Esophagus squamous epithelium (tissue), 4 donors: ENCODE results near the gene TEX53.

Experiments
- CTCF ChIP-seq, 6 experiments: fragments of 450-650 bp in 4 of 6; fragments of 200-600 bp in 2 of 6; sonication (generic) in 2 of 6; IDR thresholded peaks; one replicate each; pipeline ENCODE4 v1.5.1; 2016 to 2019; ENCODE audit warnings: antibody characterized with exemption in 6 of 6, mild to moderate bottlenecking in 4 of 6, moderate library complexity in 4 of 6
- POLR2A ChIP-seq, 4 donors: fragments of 450-650 bp; IDR thresholded peaks; one replicate each; pipeline ENCODE4 v1.6.1; 2017; ENCODE audit warnings: antibody characterized with exemption in 4 of 4, mild to moderate bottlenecking in 4 of 4, moderate library complexity in 3 of 4

- TF ChIP-seq CTCF (IDR thresholded peaks at IDR 0.05) (no peak), POLR2A (IDR thresholded peaks at IDR 0.05) (no peak)
Measured at GRCh38 chr9:114638404-114638803, 19.2 kb downstream of the TEX53 start.
